Bronchial epithelial cell (primary cell): ENCODE results near the gene SLC27A1. TPM values are rescaled to one million over a fixed set of nuclear protein-coding genes. Genes with fewer than 3 reads are reported as not detected.
"Not testable (repeated sequence)": the region's sequence is repeated elsewhere in the genome, so short reads cannot be mapped to it uniquely, and the experiment has no call there.

ENCODE experiments used
- DNase-seq: peaks from one replicate; pipeline ENCODE4 v3.0.0-alpha.2; 2010; ENCODE audit warnings: low read depth
- FAIRE-seq: peaks from 2 replicates; lab custom pipeline; 2011; peaks lifted over from hg19 to GRCh38; lab: Jason Lieb, UNC
- H3K27me3 ChIP-seq: 2 replicates; pipeline ENCODE4 v1.5.1; 2011; ENCODE audit warnings: low read length; ENCODE audit not compliant: control insufficient read depth, insufficient read depth
- H3K36me3 ChIP-seq: 2 replicates; pipeline ENCODE4 v1.5.1; 2011; ENCODE audit warnings: low read length; ENCODE audit not compliant: control insufficient read depth, insufficient read depth
- H3K4me3 ChIP-seq: 2 replicates; pipeline ENCODE4 v1.5.1; 2011; ENCODE audit warnings: mild to moderate bottlenecking, low read depth, low read length, control low read depth
- total RNA-seq: library from RNA; depleted of rRNA; stranded (reverse); fragments of >200 nt; gene quantifications from 2 replicates; pipeline ENCODE4 v1.2.1, GENCODE V29; 2014
- TF ChIP-seq, protein P1 (sequence below): IDR thresholded peaks from 2 replicates; pipeline ENCODE4 v1.5.1; 2011; ENCODE audit warnings: mild to moderate bottlenecking, moderate library complexity, low read length, control low read depth, inconsistent platforms; ENCODE audit not compliant: insufficient read depth, severe bottlenecking

SLC27A1 gene
- total RNA-seq, 1 donor from 2014 or later = 7.9 TPM

DNA sequence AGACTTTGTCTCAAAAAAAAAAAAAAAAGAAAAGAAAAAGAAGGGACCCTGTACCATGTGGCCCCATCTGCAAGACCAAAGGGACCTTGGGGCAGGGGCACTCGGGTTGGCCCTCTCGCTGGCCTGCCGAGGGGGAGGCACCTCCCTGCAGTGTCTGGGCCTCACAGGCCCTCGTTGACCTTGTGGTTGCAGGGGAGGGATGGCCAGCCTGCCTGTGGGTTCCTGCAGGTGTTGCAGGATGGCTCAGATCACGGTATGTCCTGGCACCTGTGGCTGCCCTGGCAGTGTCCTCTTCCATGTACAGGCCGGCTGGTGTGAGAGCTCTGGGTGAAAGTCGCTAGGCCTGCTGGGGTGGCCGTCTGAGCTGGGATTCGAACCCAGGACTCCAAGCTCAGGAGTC is 36.4 kb downstream of the SLC27A1 start:
- no peak overlapping the region for H3K4me3 ChIP-seq
- H3K36me3 ChIP-seq = peaks cover 1% of the 10 kb centered on the region
- DNase-seq (no peak), FAIRE-seq (no peak)
- no peaks in the 10 kb centered on the region for H3K27me3 ChIP-seq
- TF ChIP-seq, protein P1, sequence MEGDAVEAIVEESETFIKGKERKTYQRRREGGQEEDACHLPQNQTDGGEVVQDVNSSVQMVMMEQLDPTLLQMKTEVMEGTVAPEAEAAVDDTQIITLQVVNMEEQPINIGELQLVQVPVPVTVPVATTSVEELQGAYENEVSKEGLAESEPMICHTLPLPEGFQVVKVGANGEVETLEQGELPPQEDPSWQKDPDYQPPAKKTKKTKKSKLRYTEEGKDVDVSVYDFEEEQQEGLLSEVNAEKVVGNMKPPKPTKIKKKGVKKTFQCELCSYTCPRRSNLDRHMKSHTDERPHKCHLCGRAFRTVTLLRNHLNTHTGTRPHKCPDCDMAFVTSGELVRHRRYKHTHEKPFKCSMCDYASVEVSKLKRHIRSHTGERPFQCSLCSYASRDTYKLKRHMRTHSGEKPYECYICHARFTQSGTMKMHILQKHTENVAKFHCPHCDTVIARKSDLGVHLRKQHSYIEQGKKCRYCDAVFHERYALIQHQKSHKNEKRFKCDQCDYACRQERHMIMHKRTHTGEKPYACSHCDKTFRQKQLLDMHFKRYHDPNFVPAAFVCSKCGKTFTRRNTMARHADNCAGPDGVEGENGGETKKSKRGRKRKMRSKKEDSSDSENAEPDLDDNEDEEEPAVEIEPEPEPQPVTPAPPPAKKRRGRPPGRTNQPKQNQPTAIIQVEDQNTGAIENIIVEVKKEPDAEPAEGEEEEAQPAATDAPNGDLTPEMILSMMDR = no peak

DNA sequence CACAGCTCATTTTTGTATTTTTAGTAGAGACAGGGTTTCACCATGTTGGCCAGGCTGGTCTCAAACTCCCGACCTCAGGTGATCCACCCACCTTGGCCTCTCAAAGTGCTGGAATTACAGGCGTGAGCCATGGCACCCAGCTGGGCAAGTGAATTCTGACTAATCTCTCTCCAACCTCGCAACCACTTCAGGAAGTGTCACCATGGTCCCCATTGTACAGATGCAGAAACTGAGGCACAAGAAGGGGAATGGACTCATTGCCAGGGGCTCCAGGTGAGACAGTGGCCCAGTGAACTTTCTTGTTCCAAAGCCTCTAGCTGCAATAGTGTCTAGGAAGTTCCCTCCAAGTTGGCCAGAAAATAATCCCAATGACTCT is 38.2 kb downstream of the SLC27A1 start:
- not testable (repeated sequence) for FAIRE-seq, H3K36me3 ChIP-seq, H3K27me3 ChIP-seq, H3K4me3 ChIP-seq, DNase-seq

DNA sequence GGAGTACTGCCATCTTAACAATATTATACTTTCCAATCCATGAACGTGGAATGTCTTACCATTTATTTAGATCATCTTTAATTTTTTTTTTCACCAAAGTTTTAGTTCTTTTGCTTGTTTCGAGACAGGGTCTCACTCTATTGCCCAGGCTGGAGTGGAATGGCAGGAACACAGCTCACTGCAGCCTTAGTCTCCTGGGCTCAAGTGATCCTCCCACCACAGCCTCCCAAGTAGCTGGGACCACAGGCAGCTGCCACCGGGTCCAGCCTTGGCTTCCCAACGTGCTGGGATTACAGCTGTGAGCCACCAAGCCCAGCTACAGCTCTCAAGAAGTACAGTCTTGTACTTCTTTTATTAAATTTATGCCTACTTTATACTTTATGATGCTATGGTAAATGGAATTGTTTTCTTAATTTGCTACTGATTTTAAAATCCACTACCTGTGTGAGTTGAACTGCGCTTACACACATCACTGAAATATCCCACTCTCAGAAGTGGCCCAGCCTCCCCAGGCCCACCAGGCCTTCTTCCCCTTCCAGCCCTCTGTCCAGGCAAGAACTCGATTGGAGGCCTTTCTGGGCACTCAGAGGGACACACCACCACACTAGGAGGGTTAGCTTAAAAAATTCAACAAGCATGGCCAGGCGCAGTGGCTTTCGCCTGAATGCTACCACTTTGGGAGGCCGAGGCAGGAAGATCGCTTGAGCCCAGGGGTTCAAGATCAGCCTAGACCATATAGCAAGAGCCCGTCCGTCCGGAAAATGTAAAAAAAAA is 40.1 kb downstream of the SLC27A1 start:
- no peak for FAIRE-seq
- Histone ChIP-seq H3K4me3 (peak overlapping the region; percentile 98), H3K27me3 (no peaks in the 10 kb centered on the region), H3K36me3 (peaks cover under 1% of the 10 kb centered on the region)
- TF ChIP-seq, protein P1 = no peak
- no peak for DNase-seq

DNA sequence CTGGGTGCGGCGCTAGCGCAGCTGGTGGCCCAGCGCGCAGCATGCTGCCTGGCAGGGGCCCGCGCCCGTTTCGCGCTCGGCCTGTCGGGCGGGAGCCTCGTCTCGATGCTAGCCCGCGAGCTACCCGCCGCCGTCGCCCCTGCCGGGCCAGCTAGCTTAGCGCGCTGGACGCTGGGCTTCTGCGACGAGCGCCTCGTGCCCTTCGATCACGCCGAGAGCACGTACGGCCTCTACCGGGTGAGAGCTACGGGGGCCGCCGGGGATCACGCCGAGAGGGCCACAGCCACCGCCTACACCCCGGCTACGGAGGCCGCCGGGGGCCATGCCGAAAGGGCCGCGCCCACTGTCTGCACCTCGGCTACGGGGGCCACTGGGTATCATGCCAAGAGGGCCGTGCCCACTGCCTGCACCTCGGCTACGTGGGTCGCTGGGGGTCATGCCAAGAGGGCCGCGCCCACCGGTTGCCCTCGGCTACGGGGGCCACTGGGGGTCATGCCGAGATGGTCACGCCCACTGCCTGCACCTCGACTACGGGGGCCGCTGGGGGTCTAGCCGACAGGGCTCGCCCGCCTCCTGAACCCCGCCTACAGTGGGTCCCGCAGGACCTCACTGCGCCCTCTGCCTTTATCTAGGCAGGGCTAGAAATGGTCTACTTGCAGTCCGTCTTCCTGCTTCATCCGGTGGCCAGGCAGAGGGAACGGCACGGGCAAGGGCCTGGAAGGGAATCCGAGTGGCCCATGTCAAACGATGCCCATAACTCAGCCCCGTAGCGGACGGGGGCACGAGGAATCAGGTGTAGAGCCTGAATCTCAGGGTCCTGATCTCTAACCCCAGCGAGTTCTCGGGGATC is 41.6 kb downstream of the SLC27A1 start:
- no peak for FAIRE-seq

DNA sequence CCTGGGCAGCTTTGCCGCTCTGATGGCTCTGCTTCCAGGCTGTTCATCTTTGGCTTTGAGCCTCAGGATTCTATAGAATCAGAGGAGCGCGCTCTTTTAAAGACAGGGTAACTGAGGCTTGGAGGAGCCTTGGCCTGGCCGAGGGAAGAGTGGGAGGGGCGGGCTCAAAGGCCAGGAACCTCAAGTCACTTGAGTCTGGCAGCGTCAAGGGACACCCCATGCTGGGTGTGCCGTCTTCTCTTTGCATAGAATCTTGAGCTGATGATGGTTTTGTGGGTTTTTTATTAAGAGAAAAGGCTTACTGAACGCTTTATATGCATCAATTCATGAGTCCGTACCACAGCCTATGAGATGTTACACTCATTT is 42.2 kb downstream of the SLC27A1 start:
- Histone ChIP-seq H3K36me3 (peaks cover 8% of the 10 kb centered on the region), H3K4me3 (peak overlapping the region; percentile 98), H3K27me3 (no peaks in the 10 kb centered on the region)
- TF ChIP-seq, protein P1 = no peak
- no peak for DNase-seq
- no peak for FAIRE-seq

More for the DNA sequence above, 41.6 kb downstream of the SLC27A1 start:
- Histone ChIP-seq H3K36me3 (peaks cover 3% of the 10 kb centered on the region), H3K27me3 (no peaks in the 10 kb centered on the region), H3K4me3 (peak overlapping the region; percentile 98)
- TF ChIP-seq, protein P1 = peak; percentile 15
- peak; percentile 49 for DNase-seq
